Calu3 (cell line): ENCODE data around the gene PEX19. TPM values are rescaled to one million over a fixed set of nuclear protein-coding genes. Genes with fewer than 3 reads are reported as not detected.

Experiments
- BruUV-seq: library from RNA; stranded (reverse); fragments of 400-500 nt; replicated peaks from 2 replicates; lab custom pipeline; 2021; lab: Mats Ljungman, UMichigan
- CTCF ChIA-PET: fragments of 300-600 bp; sonication (Branson Sonifier 250); formaldehyde crosslinking; loops from one replicate; lab custom pipeline; 2022; ENCODE audit warnings: antibody characterized with exemption; lab: Charles Lee
- DNase-seq: peaks from one replicate; pipeline ENCODE4 v3.0.0; 2022
- H3K27ac Mint-ChIP-seq: one replicate; pipeline ENCODE4 v1.8.0; 2022; ENCODE audit warnings: mixed read lengths; ENCODE audit not compliant: unreplicated experiment
- H3K27me3 Mint-ChIP-seq: one replicate; pipeline ENCODE4 v1.8.0; 2022; ENCODE audit warnings: mixed read lengths; ENCODE audit not compliant: unreplicated experiment
- H3K36me3 Mint-ChIP-seq: one replicate; pipeline ENCODE4 v1.8.0; 2022; ENCODE audit warnings: mild to moderate bottlenecking, moderate library complexity, mixed read lengths; ENCODE audit not compliant: insufficient read depth, unreplicated experiment
- H3K4me1 Mint-ChIP-seq: one replicate; pipeline ENCODE4 v1.8.0; 2022; ENCODE audit warnings: mild to moderate bottlenecking, low read depth, mixed read lengths; ENCODE audit not compliant: unreplicated experiment
- H3K4me3 Mint-ChIP-seq: one replicate; pipeline ENCODE4 v1.8.0; 2022; ENCODE audit warnings: mild to moderate bottlenecking, low read depth, moderate library complexity, mixed read lengths; ENCODE audit not compliant: unreplicated experiment
- H3K9me3 Mint-ChIP-seq: one replicate; pipeline ENCODE4 v1.8.0; 2022; ENCODE audit warnings: low read depth, mixed read lengths; ENCODE audit not compliant: unreplicated experiment
- intact Hi-C: fragments of 100-400 bp; cut with micrococcal nuclease; formaldehyde crosslinking; loops from one replicate; pipeline ENCODE4 v1.10.0; 2022; ENCODE audit not compliant: unreplicated experiment
- total RNA-seq: library from RNA; stranded (reverse); gene quantifications from 2 replicates; pipeline ENCODE4 v1.2.3, GENCODE V29; 2022
- TF ChIP-seq, protein P1 (sequence below): fragments of 200-600 bp; IDR thresholded peaks from one replicate; pipeline ENCODE4 v1.8.0; 2022; ENCODE audit warnings: antibody characterized with exemption; ENCODE audit not compliant: unreplicated experiment

PEX19 gene
- total RNA-seq, 1 experiment from 2014 or later = 64.0 TPM

DNA sequence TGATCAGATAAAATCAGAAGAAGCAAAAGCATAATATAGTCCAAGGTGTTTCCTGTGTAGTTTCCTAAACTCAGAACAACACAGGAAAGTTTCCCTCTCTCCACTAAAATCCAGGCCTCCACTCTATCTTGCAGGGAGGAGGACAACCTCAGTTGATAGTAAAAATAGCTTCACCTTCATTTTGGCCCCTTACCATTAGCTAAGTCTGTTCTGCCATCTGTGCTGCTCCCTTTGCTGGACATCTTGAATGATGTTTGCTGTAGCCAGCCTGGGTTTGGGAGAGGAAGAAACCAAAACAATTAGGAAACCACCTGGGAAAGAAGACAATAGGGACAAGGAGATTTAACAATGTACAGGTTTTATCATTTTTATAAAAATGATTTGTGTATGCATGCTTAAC lies 41.2 kb downstream of the PEX19 start:
- Mint-ChIP-seq H3K27me3 (no peaks in the 10 kb centered on the region), H3K36me3 (no peaks in the 10 kb centered on the region), H3K9me3 (no peaks in the 10 kb centered on the region), H3K27ac (no peak overlapping the region), H3K4me3 (no peak overlapping the region), H3K4me1 (peaks cover 10% of the 10 kb centered on the region)
- DNase-seq = no peak
- BruUV-seq = no TSS peak
- CTCF ChIA-PET = interaction anchor here (0.7 to 2.9 kb wide), 2 partner anchors 8 to 211 kb away, joined by 3 to 9 read pairs; no protein-coding TSS in a partner anchor
- TF ChIP-seq, protein P1, sequence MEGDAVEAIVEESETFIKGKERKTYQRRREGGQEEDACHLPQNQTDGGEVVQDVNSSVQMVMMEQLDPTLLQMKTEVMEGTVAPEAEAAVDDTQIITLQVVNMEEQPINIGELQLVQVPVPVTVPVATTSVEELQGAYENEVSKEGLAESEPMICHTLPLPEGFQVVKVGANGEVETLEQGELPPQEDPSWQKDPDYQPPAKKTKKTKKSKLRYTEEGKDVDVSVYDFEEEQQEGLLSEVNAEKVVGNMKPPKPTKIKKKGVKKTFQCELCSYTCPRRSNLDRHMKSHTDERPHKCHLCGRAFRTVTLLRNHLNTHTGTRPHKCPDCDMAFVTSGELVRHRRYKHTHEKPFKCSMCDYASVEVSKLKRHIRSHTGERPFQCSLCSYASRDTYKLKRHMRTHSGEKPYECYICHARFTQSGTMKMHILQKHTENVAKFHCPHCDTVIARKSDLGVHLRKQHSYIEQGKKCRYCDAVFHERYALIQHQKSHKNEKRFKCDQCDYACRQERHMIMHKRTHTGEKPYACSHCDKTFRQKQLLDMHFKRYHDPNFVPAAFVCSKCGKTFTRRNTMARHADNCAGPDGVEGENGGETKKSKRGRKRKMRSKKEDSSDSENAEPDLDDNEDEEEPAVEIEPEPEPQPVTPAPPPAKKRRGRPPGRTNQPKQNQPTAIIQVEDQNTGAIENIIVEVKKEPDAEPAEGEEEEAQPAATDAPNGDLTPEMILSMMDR = no peak
- intact Hi-C loops = no loop called here

GRCh38 chr1:160239582-160240299 lies 45.2 kb downstream of the PEX19 start:
- TF ChIP-seq, protein P1 = no peak

DNA sequence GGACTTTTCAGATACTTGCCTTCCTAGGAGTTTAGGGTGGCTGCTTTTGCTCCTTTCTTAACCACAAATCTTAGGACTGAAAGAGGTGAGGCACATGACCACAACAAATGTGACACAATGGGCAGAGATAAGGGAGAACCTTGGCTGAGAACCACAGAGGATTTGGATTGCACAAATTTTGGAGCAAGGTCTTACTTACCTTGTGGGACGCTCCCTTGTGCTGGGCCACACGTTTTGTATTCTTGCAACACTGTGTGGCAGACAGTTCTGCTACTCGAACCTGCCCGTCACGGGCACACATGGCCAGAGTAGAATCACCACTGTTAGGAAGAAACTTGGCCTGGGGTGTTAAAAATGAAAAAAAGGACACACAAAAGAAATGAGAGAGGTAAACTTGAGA lies 46.5 kb downstream of the PEX19 start:
- Mint-ChIP-seq H3K27me3 (no peaks in the 10 kb centered on the region), H3K27ac (no peak overlapping the region), H3K4me1 (no peaks in the 10 kb centered on the region), H3K9me3 (no peaks in the 10 kb centered on the region), H3K4me3 (no peak overlapping the region), H3K36me3 (no peaks in the 10 kb centered on the region)
- CTCF ChIA-PET = no interaction called here
- intact Hi-C loops = no loop called here
- DNase-seq = no peak
- no TSS peak for BruUV-seq
- TF ChIP-seq, protein P1 = no peak

More at GRCh38 chr1:160239582-160240299, 45.2 kb downstream of the PEX19 start:
- DNase-seq = no peak
- no peaks in the 10 kb centered on the region for H3K9me3 Mint-ChIP-seq
- no peak overlapping the region for H3K27ac Mint-ChIP-seq
- intact Hi-C loops = no loop called here
- no peak overlapping the region for H3K4me3 Mint-ChIP-seq
- H3K4me1 Mint-ChIP-seq = no peaks in the 10 kb centered on the region
- H3K27me3 Mint-ChIP-seq = no peaks in the 10 kb centered on the region
- H3K36me3 Mint-ChIP-seq = no peaks in the 10 kb centered on the region
- CTCF ChIA-PET = no interaction called here
- BruUV-seq = TSS peak; percentile 39

- DNase-seq = no peak
- TF ChIP-seq, protein P1 = no peak
- CTCF ChIA-PET = no interaction called here
- no peaks in the 10 kb centered on the region for H3K27me3 Mint-ChIP-seq
- H3K27ac Mint-ChIP-seq = no peak overlapping the region
- no peaks in the 10 kb centered on the region for H3K4me1 Mint-ChIP-seq
- no peaks in the 10 kb centered on the region for H3K36me3 Mint-ChIP-seq
- intact Hi-C loops = no loop called here
- no peaks in the 10 kb centered on the region for H3K9me3 Mint-ChIP-seq
- BruUV-seq = no TSS peak
- no peak overlapping the region for H3K4me3 Mint-ChIP-seq
Observed at GRCh38 chr1:160237558-160237957, 47.4 kb downstream of the PEX19 start.
